AG09309 (cell line): ENCODE data around the gene B4GALT5.

Source experiments
- DNase-seq: peaks from one replicate; pipeline ENCODE4 v3.0.0-alpha.2; 2010; ENCODE audit warnings: low read depth
- H3K4me3 ChIP-seq: 2 replicates; pipeline ENCODE4 v1.5.1; 2011; ENCODE audit warnings: mild to moderate bottlenecking, low read depth, low read length, moderate library complexity; ENCODE audit not compliant: control insufficient read depth
- TF ChIP-seq, protein P1 (sequence below): IDR thresholded peaks from 2 replicates; pipeline ENCODE4 v1.5.1; 2011; ENCODE audit warnings: mild to moderate bottlenecking, low read depth, low read length, inconsistent platforms; ENCODE audit not compliant: insufficient read depth, control insufficient read depth; ENCODE audit errors: missing control alignments

The B4GALT5 gene

DNA sequence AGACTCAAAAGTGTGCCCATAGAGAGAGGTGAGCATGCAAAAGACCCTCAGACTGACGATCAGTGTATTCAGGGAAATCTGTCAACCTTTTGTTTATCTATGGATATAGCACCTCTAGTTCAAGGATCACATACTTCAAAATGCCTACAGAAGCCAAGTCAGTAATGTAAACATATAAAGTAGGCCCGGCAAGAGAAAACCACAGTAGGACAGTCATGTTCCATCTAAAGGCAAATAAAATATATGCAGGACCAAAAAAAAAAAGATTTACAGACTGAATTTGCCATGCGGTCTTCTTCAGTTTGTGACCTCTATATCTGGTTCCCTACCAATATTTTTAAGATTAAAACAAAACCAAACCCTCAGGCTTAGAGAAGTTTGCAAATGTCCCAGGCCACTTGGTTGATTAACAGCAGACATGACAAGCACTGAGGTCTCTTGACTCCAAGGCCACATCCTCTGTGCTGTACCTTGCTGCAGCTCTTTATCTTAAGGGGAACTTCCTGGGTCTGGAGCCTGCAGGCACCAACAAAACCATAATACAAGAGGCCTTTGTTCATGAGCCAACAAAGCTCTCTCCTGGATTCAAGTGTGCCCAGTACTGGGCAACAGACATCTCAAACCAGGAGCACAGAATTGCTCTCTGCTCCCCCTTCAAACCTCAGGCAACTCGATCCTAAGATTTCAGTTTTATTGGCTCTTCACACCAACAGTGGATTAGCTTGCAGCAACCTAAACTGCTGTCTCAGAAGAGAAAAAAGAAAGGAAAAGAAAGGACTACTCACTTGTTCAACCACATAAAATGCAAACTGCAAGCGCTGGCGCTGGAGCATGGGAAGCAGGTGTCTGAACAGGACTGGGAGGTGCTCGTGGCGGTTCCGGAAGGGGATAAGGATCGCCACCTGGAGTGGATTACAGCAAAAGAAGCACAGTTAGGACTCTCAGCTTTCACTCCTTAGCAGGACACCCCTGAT lies 71.7 kb downstream of the B4GALT5 start:
- TF ChIP-seq, protein P1, sequence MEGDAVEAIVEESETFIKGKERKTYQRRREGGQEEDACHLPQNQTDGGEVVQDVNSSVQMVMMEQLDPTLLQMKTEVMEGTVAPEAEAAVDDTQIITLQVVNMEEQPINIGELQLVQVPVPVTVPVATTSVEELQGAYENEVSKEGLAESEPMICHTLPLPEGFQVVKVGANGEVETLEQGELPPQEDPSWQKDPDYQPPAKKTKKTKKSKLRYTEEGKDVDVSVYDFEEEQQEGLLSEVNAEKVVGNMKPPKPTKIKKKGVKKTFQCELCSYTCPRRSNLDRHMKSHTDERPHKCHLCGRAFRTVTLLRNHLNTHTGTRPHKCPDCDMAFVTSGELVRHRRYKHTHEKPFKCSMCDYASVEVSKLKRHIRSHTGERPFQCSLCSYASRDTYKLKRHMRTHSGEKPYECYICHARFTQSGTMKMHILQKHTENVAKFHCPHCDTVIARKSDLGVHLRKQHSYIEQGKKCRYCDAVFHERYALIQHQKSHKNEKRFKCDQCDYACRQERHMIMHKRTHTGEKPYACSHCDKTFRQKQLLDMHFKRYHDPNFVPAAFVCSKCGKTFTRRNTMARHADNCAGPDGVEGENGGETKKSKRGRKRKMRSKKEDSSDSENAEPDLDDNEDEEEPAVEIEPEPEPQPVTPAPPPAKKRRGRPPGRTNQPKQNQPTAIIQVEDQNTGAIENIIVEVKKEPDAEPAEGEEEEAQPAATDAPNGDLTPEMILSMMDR: no peak
- no peak overlapping the region for H3K4me3 ChIP-seq
- DNase-seq: no peak

DNA sequence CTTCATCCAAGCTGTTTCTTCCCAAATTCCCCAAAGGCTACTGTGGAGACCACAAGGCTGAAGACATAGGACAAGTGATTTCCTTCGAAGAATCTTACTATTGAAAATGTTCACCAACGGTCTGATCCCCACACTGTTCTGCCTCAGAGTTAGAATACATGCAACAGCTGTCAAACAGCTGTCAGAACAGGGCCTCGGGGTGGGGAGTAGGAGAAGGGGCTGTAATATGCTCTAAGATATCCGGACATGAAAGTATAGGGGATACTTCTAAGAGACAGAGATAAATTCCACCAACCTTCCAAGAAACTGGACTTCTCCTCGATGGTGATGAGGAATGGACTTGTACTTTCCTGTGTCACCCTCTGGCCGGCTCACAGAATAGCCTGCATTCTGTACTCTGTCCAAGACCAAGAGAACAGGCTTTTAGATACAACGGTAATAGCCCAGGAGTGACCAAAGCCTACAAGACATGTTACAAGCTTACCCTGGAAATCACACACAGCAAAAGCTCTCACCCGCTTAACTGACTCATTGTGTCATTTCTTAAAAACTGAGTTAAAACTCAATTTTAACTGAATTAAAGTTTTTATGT lies 76.5 kb downstream of the B4GALT5 start:
- no peak for DNase-seq
- TF ChIP-seq, protein P1: no peak
- no peak overlapping the region for H3K4me3 ChIP-seq

DNA sequence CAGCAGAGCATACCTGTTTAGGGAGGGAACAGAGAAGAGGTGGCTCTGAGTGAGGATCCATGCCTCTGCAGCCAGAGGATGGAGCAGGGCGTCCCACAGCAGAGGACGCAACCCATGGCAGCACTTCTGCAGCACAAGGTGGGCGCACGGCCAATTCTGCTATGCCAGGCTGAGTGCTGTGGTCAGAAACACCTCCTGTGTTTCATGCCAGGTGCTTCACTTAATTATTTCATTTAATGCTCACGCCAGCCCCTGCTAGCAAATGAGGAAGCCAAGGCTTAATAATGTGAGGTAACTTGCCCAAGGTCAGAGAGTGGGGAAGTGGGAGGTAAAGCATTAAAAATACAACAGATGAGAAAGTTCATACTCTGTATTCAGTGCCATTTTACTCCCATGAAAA lies 77.2 kb downstream of the B4GALT5 start:
- H3K4me3 ChIP-seq: no peak overlapping the region
- no peak for DNase-seq
- TF ChIP-seq, protein P1: no peak

DNA sequence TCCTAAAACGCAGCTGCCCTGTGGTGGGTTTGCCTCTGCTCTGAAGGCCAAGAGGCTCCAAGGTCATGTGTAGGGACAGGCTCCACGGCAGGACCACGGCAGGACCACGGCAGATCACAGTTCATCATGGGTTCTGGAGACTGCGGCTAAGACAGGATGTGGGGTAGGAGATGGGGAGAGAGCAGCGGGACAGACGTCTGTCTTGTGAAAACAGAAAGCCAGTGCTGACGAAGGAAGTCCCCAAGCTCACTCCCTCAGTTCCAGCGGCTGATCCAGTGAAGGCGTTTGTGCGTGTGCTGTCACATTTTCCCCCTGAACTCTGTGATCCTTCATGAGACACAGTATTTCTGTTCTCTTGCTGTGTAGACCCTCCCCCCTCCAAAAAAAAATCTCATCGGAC lies 77.8 kb downstream of the B4GALT5 start:
- H3K4me3 ChIP-seq: no peak overlapping the region
- TF ChIP-seq, protein P1: no peak
- DNase-seq: no peak

DNA sequence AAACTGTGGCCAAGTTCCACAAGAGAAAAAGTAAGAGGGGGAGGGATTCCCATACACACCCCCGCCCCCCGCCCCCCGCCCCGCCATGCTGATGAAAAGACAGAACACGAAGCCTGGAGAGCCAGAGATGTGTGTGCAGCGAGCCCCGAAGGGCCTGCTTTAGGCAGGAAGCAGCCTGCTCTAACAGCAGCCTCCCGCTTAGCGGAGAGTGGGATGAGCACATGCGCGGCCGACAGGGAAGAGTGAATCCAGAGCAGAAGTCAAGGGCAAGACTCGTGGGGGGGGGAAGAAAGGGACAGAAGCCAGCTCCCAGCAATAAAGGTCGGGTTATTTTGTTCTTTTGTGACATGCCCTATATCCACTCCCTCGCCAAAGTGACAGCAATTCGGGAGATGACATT lies 78.5 kb downstream of the B4GALT5 start:
- TF ChIP-seq, protein P1: no peak
- no peak for DNase-seq
- no peak overlapping the region for H3K4me3 ChIP-seq

DNA sequence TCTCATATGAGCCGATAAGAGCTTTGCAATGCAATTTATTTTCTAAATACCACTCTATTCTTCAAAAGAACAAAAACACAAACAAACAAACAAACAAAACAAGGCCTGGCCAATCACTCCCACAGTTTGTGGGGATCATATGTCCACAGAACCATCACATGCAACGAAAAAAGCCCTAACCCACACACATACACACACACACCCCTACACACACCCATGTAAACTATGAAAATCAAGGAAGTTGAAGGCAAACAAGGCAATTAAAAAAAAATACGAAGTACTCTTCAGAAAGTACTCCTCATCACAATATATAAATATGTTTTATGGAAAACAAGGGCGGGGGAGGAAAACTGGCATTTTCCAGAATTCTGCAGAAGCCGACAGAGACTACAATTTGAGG lies 79.6 kb downstream of the B4GALT5 start:
- H3K4me3 ChIP-seq: no peak overlapping the region
- no peak for DNase-seq
- TF ChIP-seq, protein P1: no peak

DNA sequence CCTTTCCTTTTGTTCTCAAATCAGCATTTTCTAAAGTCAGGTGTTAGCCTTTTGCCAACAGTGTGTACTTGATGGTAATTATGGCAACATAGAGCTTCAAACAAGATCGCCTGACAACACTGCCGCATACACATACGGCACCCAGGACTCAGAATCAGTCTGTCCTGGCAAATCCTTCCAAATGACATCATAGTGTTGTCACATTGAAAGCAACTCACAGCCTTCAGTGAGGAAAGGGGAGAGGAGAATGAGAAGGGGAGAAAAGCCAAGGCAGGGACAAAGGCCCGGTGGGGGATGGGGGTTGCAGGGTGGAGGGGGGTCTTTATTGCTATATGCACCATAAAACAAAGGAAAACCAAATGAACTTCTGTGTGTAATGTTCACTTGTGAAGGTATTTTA lies 80.0 kb downstream of the B4GALT5 start:
- no peak for DNase-seq
- no peak overlapping the region for H3K4me3 ChIP-seq
- TF ChIP-seq, protein P1: no peak
